Thyroid gland (tissue), 4 donors: ENCODE results near the gene SLC38A11.

Experiments used
- POLR2A ChIP-seq, 2 donors: fragments of 450-650 bp; IDR thresholded peaks; one replicate each; pipeline ENCODE4 v1.6.1; 2017; ENCODE audit warnings: antibody characterized with exemption in 2 of 2, mild to moderate bottlenecking in 2 of 2, moderate library complexity in 1 of 2
- TF ChIP-seq, protein P1 (sequence below), 6 experiments: fragments of 200-600 bp in 3 of 6; fragments of 450-650 bp in 3 of 6; sonication (generic) in 3 of 6; IDR thresholded peaks; one replicate each; pipeline ENCODE4 v1.5.1; 2016 to 2019; ENCODE audit warnings: antibody characterized with exemption in 6 of 6, mild to moderate bottlenecking in 2 of 6, inconsistent platforms in 1 of 6, moderate library complexity in 1 of 6

DNA sequence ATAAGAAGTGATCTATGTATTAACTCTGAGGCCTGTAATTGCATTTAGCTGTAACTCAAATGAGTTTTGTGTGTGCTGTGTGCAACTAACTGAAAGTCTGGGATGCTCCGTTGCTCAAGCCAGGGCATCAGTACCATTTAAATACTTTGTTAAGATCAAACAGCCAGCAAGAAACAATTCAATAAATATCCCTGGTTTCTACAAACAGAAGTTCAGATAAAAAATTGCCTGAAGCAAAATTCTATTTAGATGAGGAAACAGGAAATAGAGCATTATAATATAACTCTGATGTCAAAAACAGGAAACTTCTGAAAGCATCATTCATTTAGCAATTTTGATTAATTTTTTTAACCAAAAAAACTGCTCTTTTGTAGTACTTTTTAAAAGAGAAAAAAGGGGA lies 18.9 kb upstream of the SLC38A11 start:
- no peak for TF ChIP-seq POLR2A (IDR thresholded peaks at IDR 0.05)
- TF ChIP-seq, protein P1, sequence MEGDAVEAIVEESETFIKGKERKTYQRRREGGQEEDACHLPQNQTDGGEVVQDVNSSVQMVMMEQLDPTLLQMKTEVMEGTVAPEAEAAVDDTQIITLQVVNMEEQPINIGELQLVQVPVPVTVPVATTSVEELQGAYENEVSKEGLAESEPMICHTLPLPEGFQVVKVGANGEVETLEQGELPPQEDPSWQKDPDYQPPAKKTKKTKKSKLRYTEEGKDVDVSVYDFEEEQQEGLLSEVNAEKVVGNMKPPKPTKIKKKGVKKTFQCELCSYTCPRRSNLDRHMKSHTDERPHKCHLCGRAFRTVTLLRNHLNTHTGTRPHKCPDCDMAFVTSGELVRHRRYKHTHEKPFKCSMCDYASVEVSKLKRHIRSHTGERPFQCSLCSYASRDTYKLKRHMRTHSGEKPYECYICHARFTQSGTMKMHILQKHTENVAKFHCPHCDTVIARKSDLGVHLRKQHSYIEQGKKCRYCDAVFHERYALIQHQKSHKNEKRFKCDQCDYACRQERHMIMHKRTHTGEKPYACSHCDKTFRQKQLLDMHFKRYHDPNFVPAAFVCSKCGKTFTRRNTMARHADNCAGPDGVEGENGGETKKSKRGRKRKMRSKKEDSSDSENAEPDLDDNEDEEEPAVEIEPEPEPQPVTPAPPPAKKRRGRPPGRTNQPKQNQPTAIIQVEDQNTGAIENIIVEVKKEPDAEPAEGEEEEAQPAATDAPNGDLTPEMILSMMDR (IDR thresholded peaks at IDR 0.05): no peak
